Heart left ventricle (tissue), 16 donors: ENCODE results near the gene GRM8. TPM values are rescaled to one million over a fixed set of nuclear protein-coding genes. Genes with fewer than 3 reads are reported as not detected.

Source experiments
- ATAC-seq, 4 donors: fragments of 200-7000 bp; cut with Tn5 transposase; one replicate each; pipeline ENCODE4 v1.9.1; 2020 to 2022; ENCODE audit warnings: moderate library complexity in 4 of 4, mild to moderate bottlenecking in 3 of 4, moderate number of reproducible peaks in 1 of 4
- DNase-seq, 5 donors: peaks; one replicate each; pipeline ENCODE4 v3.0.0-alpha.2; 2020
- H3K27ac ChIP-seq, 12 donors: fragments of 200-600 bp; sonication (generic) in 4 of 12; one replicate each; pipeline versions ENCODE4 v1.5.0 to v1.8.0; 2016 to 2022; ENCODE audit warnings: mild to moderate bottlenecking in 2 of 12
- H3K27me3 ChIP-seq, 9 donors: fragments of 200-600 bp; sonication (generic) in 2 of 9; one replicate each; pipeline versions ENCODE4 v1.5.1 to v1.8.0; 2016 to 2022; ENCODE audit warnings: mild to moderate bottlenecking in 3 of 9
- H3K36me3 ChIP-seq, 9 donors: fragments of 200-600 bp; sonication (generic) in 2 of 9; one replicate each; pipeline versions ENCODE4 v1.5.0 to v1.8.0; 2018 to 2022; ENCODE audit warnings: mild to moderate bottlenecking in 2 of 9
- H3K4me1 ChIP-seq, 12 donors: fragments of 200-600 bp; sonication (generic) in 4 of 12; one replicate each; pipeline versions ENCODE4 v1.5.0 to v1.8.0; 2016 to 2022; ENCODE audit warnings: mild to moderate bottlenecking in 3 of 12
- H3K4me3 ChIP-seq, 12 donors: fragments of 200-600 bp; sonication (generic) in 4 of 12; one replicate each; pipeline versions ENCODE4 v1.5.0 to v1.8.0; 2017 to 2022; ENCODE audit warnings: mild to moderate bottlenecking in 9 of 12, moderate library complexity in 4 of 12
- H3K9me3 ChIP-seq, 12 donors: fragments of 200-600 bp; sonication (generic) in 4 of 12; one replicate each; pipeline versions ENCODE4 v1.5.0 to v1.8.0; 2016 to 2022; ENCODE audit warnings: mild to moderate bottlenecking in 1 of 12
- POLR2A ChIP-seq, 2 donors: fragments of 450-650 bp; IDR thresholded peaks; one replicate each; pipeline ENCODE4 v1.6.1; 2017; ENCODE audit warnings: antibody characterized with exemption in 2 of 2, mild to moderate bottlenecking in 2 of 2, moderate library complexity in 2 of 2
- WGBS, 4 donors: extraction: QIAGEN DNeasy Blood & Tissue Kit in 2 of 4; methylation state at CpG; one replicate each; pipeline versions ENCODE4 v1.1.5 to v1.1.7; 2013 to 2018; 5-methylcytosine and 5-hydroxymethylcytosine counted together
- intact Hi-C, 10 donors: fragments of 100-400 bp; cut with DNase I; formaldehyde crosslinking; loops; one replicate each; pipeline versions ENCODE4 v1.11.1 to v1.14.2; 2022
- polyA plus RNA-seq, 2 donors: library from polyadenylated mRNA; stranded (reverse); fragments of 200-250 nt; gene quantifications; one replicate each; pipeline ENCODE4 v1.2.3, GENCODE V29; 2013
- total RNA-seq, 9 donors: library from RNA; depleted of rRNA in 2 of 9; stranded (reverse); fragments of >200 nt in 2 of 9; fragmentation: NEBNext Ultra II Directional in 3 of 9; extraction: Animal tissue kit (Norgen Biotek cat#: 25700) in 3 of 9; gene quantifications; one replicate each; pipeline versions ENCODE4 v1.1.0 to v1.2.4, GENCODE V29; 2016 to 2023
- TF ChIP-seq, protein P1 (sequence below), 12 donors: fragments of 200-600 bp; sonication (generic) in 4 of 12; IDR thresholded peaks; one replicate each; pipeline versions ENCODE4 v1.5.0 to v1.8.0; 2018 to 2022; ENCODE audit warnings: antibody characterized with exemption in 12 of 12, mild to moderate bottlenecking in 5 of 12
- donor health status: ischemic (EF 13 %, LVEDD 7.1; RV severe dilation, severe dysfunction).
- donor health status: healthy with polysubstance abuse.
- donor health status: DM: no; HTN: yes; CAD: no.
- donor health status: DM: no; HTN: no; CAD: no.
- donor health status: ischemic (EF 25% LVEDD 6.9; RV normal size, moderate dysfunction).
- donor health status: ischemic (EF 25% LVEDD 5.7; RV mildly dilated, moderate dysfunction).
- donor health status: healthy.
- donor health status: DM: yes; HTN: yes; CAD: no.
- donor health status: ischemic (EF 35%, LVEDD 5.7; RV mildly dilated, moderate dysfunction).
- donor health status: nonischemic (EF 11% LVEDD 7.7; RV severe dilation, severe dysfunction).
- donor health status: DM: yes; HTN: yes; CAD: no.
- donor health status: PGD.
- donor health status: ischemic (EF 29% LVEDD 5.4; RV normal size, mild dysfunction).
- donor health status: nonischemic (EF 23%, LVEDD 6.1; RV moderate dilation, normal function).

Gene GRM8
- total and polyA plus RNA-seq, 11 donors: 0.21 to 0.75 (median 0.32) TPM; not detected in 5

DNA sequence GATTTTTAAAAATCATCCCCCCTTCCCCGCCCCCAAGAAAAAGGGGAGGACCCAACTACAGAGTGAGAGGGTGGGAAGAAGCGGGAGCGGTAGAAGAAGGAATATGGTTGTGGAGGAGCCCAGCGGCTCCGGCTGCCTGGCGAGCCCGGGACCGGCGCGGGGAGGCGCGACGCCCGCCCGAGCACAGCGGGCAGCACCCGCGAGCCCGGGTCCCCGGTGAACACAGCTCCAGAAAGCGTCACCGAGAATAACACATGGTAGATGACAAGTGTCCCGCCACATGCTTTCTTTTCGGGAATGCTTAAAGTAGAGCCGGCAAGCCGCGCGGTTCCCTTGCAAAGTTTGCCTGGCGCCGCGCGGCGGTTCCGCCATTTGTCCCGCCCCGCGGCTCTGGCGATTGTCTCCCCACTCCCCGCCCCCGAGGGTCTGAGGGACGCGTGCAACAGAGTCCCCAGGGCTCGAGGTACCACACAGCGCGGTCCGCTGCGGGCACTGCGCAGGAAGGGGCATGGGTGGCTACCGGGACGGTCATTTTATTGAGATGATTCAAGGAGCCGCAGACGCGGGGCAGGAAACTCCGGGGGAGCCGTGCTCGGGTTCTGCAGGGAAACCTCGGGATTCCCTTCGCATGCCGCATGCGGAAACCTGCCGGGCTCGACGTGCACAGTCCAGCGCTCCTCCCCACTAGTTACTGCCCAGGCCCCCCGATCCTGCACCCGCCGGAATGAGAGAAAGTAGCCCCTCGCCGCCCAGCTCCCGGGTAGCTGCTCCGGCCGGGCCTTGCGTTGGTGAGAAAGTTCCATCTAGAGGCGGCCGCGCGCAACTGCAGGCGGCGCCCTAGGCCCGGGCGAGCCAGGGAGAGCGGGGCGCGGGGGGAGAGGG lies 781 bp upstream of the GRM8 start:
- peak; percentile 46 to 83 (median 59) for DNase-seq
- Histone ChIP-seq H3K27me3 (peaks cover 13 to 87% (median 42%) of the 10 kb centered on the region in 9 donors), H3K4me1 (peaks cover 0 to 32% (median 20%) of the 10 kb centered on the region in 12 donors), H3K9me3 (no peaks in the 10 kb centered on the region), H3K4me3 (peak overlapping the region; percentile 50 to 78 (median 68)), H3K36me3 (no peaks in the 10 kb centered on the region), H3K27ac (peak overlapping the region in 1 of 12 donors; percentile 19)
- peak; percentile 70 to 93 (median 90) for ATAC-seq
- intact Hi-C loops: loop anchor here in 5 of 10 donors (5.0 to 10.0 kb wide), 5 partner anchors 146 to 451 kb away; no protein-coding TSS in a partner anchor
- no peak for TF ChIP-seq POLR2A (IDR thresholded peaks at IDR 0.05)
- TF ChIP-seq, protein P1, sequence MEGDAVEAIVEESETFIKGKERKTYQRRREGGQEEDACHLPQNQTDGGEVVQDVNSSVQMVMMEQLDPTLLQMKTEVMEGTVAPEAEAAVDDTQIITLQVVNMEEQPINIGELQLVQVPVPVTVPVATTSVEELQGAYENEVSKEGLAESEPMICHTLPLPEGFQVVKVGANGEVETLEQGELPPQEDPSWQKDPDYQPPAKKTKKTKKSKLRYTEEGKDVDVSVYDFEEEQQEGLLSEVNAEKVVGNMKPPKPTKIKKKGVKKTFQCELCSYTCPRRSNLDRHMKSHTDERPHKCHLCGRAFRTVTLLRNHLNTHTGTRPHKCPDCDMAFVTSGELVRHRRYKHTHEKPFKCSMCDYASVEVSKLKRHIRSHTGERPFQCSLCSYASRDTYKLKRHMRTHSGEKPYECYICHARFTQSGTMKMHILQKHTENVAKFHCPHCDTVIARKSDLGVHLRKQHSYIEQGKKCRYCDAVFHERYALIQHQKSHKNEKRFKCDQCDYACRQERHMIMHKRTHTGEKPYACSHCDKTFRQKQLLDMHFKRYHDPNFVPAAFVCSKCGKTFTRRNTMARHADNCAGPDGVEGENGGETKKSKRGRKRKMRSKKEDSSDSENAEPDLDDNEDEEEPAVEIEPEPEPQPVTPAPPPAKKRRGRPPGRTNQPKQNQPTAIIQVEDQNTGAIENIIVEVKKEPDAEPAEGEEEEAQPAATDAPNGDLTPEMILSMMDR (IDR thresholded peaks at IDR 0.05): peak; percentile 78 to 98 (median 90)
- 0 to 1% (median 1%) methylated on average over 43 to 84 of the region's 84 CpGs for WGBS, 4 donors

DNA sequence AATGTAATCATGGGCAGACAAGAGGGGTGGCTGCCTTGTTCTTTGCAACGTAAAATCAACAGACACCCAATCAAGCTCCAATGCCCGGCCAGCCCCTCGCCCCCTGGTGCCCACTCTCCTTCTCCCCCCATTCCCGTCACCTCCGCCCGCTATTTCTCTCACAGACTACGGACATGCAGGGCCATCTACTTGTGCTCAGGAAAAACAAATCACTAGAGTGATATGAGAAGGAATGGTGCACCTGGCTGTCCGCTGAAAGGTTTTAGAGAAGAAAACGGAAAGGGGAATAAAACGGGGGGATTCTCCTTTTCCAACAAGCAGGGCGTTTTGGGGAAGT lies 396 bp downstream of the GRM8 start:
- H3K4me3 ChIP-seq: peak overlapping the region; percentile 50 to 78 (median 68)
- no peak for ATAC-seq
- WGBS, 4 donors: 1 to 2% (median 1%) methylated on average over 11 of the region's 11 CpGs
- H3K27ac ChIP-seq: no peak overlapping the region
- intact Hi-C loops: loop anchor here in 5 of 10 donors (5.0 to 10.0 kb wide), 5 partner anchors 145 to 450 kb away; no protein-coding TSS in a partner anchor
- no peaks in the 10 kb centered on the region for H3K36me3 ChIP-seq
- no peaks in the 10 kb centered on the region for H3K9me3 ChIP-seq
- peaks cover 13 to 93% (median 41%) of the 10 kb centered on the region in 9 donors for H3K27me3 ChIP-seq
- DNase-seq: no peak
- peaks cover 0 to 32% (median 20%) of the 10 kb centered on the region in 12 donors for H3K4me1 ChIP-seq
- TF ChIP-seq, protein P1 (IDR thresholded peaks at IDR 0.05): no peak
- no peak for TF ChIP-seq POLR2A (IDR thresholded peaks at IDR 0.05)

DNA sequence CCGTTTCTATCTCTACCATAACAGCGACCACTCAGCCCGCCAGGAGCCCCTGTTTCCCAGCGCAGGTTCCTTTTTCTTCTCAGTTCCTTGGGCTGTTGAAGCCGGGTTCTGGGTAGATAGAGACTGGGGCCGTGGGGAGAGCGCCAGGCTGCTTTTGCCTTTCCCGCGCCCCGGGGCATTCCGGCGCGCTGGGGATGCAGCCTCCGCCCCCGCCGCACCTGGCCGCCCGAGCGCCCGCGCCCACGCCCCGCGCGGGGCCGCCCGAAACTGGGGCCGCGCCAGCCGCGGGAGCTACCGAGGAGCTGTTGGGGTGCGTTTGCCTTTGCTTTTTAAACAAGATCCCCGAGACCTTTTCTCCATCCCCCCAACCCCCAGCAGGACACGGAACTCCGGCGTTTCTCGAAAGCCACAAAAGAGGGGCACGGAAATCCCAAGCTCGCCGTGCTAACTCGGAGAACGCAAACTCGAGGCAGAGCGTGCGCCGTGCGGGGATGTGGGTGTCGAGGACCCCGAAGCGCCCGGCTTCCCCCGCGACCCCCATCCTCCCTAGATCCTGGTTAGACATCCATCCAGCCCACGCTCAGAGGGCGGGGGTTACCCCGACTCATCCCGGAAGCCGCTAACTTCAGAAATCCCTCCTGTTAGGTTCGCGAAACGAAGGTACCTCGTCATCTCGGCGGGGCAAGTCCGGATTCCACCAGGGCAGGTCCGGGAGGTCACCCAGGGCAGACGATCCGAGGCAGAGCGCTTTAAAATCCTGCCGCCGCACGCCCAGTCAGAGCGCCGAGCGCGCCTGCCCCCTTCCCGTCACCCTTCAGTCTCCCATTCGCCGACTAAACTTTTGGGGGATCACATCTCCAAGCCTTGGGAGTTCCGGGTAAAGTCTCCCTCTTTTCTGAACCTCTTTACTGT lies 1.0 kb downstream of the GRM8 start:
- Histone ChIP-seq H3K36me3 (no peaks in the 10 kb centered on the region), H3K27me3 (peaks cover 16 to 91% (median 41%) of the 10 kb centered on the region in 9 donors)

More for the DNA sequence above, 1.0 kb downstream of the GRM8 start:
- H3K9me3 ChIP-seq: no peaks in the 10 kb centered on the region
- no peak overlapping the region for H3K27ac ChIP-seq
- DNase-seq: no peak
- H3K4me3 ChIP-seq: peak overlapping the region; percentile 50 to 78 (median 68)
- 1% methylated on average over 54 to 81 of the region's 81 CpGs for WGBS, 4 donors
- H3K4me1 ChIP-seq: peaks cover 0 to 32% (median 20%) of the 10 kb centered on the region in 12 donors
- TF ChIP-seq, protein P1 (IDR thresholded peaks at IDR 0.05): no peak
- no peak for TF ChIP-seq POLR2A (IDR thresholded peaks at IDR 0.05)
- intact Hi-C loops: loop anchor here in 5 of 10 donors (5.0 to 10.0 kb wide), 5 partner anchors 144 to 449 kb away; no protein-coding TSS in a partner anchor
- no peak for ATAC-seq
